ENCODE measurements around the gene ZNF787.
A peak's percentile ranks its signal among the peaks of the same experiment; 100 is the strongest.

ZNF787 gene

GRCh38 chr19:56084835-56085536 lies 36.1 kb downstream of the ZNF787 start:
- H3K9ac ChIP-seq (ENCODE audit: low read depth, low read length): peak overlapping the region; percentile 24; the same call in 1 of the 2 replicates
- H3K4me1 ChIP-seq (ENCODE audit: insufficient read depth, low read length): peaks cover 6% of the 10 kb centered on the region
- no peak overlapping the region; the same call in 1 of the 2 replicates for H3K27ac ChIP-seq (ENCODE audit: low read depth, low read length)
- 83% methylated on average over 18 of the region's 18 CpGs for WGBS
- 0 out of 2 replicates have a peak, but pooled peaks cover 3% of the 10 kb centered on the region for H3K27me3 ChIP-seq (ENCODE audit: insufficient read depth, low read length)
- H3K36me3 ChIP-seq (ENCODE audit: insufficient read depth, low read length): peaks cover 17% of the 10 kb centered on the region; the same call in 1 of the 2 replicates
- H3K9me3 ChIP-seq (ENCODE audit: insufficient read depth, low read depth, low read length): no peaks in the 10 kb centered on the region
- H3K4me3 ChIP-seq (ENCODE audit: low read length): no peak overlapping the region

GRCh38 chr19:56083668-56084067 lies 37.4 kb downstream of the ZNF787 start:
- H3K9me3 ChIP-seq (ENCODE audit: insufficient read depth, low read depth, low read length): no peaks in the 10 kb centered on the region
- 59% methylated on average over 5 of the region's 9 CpGs for WGBS
- no peak overlapping the region for H3K27ac ChIP-seq (ENCODE audit: low read depth, low read length)
- H3K9ac ChIP-seq (ENCODE audit: low read depth, low read length): no peak overlapping the region
- 0 out of 2 replicates have a peak, but pooled peaks cover 3% of the 10 kb centered on the region for H3K27me3 ChIP-seq (ENCODE audit: insufficient read depth, low read length)
- H3K4me3 ChIP-seq (ENCODE audit: low read length): no peak overlapping the region
- peaks cover 9% of the 10 kb centered on the region; the same call in 1 of the 2 replicates for H3K36me3 ChIP-seq (ENCODE audit: insufficient read depth, low read length)
- peaks cover 6% of the 10 kb centered on the region for H3K4me1 ChIP-seq (ENCODE audit: insufficient read depth, low read length)

GRCh38 chr19:56080669-56081401 lies 40.3 kb downstream of the ZNF787 start:
- no peak overlapping the region for H3K9ac ChIP-seq (ENCODE audit: low read depth, low read length)
- H3K9me3 ChIP-seq (ENCODE audit: insufficient read depth, low read depth, low read length): no peaks in the 10 kb centered on the region
- 6% methylated on average over 36 of the region's 36 CpGs for WGBS
- peaks cover 6% of the 10 kb centered on the region for H3K4me1 ChIP-seq (ENCODE audit: insufficient read depth, low read length)
- H3K27ac ChIP-seq (ENCODE audit: low read depth, low read length): no peak overlapping the region
- H3K27me3 ChIP-seq (ENCODE audit: insufficient read depth, low read length): 0 out of 2 replicates have a peak, but pooled peaks cover 4% of the 10 kb centered on the region
- H3K4me3 ChIP-seq (ENCODE audit: low read length): peak overlapping the region; percentile 55
- H3K36me3 ChIP-seq (ENCODE audit: insufficient read depth, low read length): peaks cover 6% of the 10 kb centered on the region; the same call in 1 of the 2 replicates

GRCh38 chr19:56079609-56080008 lies 41.5 kb downstream of the ZNF787 start:
- Histone ChIP-seq H3K9me3 (ENCODE audit: insufficient read depth, low read depth, low read length) (no peaks in the 10 kb centered on the region), H3K9ac (ENCODE audit: low read depth, low read length) (no peak overlapping the region), H3K27ac (ENCODE audit: low read depth, low read length) (no peak overlapping the region), H3K4me3 (ENCODE audit: low read length) (no peak overlapping the region), H3K4me1 (ENCODE audit: insufficient read depth, low read length) (no peaks in the 10 kb centered on the region; the same call in 1 of the 2 replicates), H3K36me3 (ENCODE audit: insufficient read depth, low read length) (no peaks in the 10 kb centered on the region), H3K27me3 (ENCODE audit: insufficient read depth, low read length) (0 out of 2 replicates have a peak, but pooled peaks cover 4% of the 10 kb centered on the region)
- WGBS: 75% methylated on average over 6 of the region's 7 CpGs

GRCh38 chr19:56076498-56076897 lies 44.6 kb downstream of the ZNF787 start:
- no peaks in the 10 kb centered on the region for H3K36me3 ChIP-seq (ENCODE audit: insufficient read depth, low read length)
- H3K27ac ChIP-seq (ENCODE audit: low read depth, low read length): no peak overlapping the region
- H3K4me1 ChIP-seq (ENCODE audit: insufficient read depth, low read length): no peaks in the 10 kb centered on the region; the same call in 1 of the 2 replicates
- WGBS: 22% methylated on average over 5 of the region's 5 CpGs
- no peak overlapping the region for H3K9ac ChIP-seq (ENCODE audit: low read depth, low read length)
- no peak overlapping the region for H3K4me3 ChIP-seq (ENCODE audit: low read length)
- H3K27me3 ChIP-seq (ENCODE audit: insufficient read depth, low read length): peaks cover 2% of the 10 kb centered on the region; the same call in 1 of the 2 replicates
- no peaks in the 10 kb centered on the region for H3K9me3 ChIP-seq (ENCODE audit: insufficient read depth, low read depth, low read length)

- no peak overlapping the region for H3K4me3 ChIP-seq (ENCODE audit: low read length)
- H3K27ac ChIP-seq (ENCODE audit: low read depth, low read length): no peak overlapping the region
- no peaks in the 10 kb centered on the region for H3K36me3 ChIP-seq (ENCODE audit: insufficient read depth, low read length)
- H3K9ac ChIP-seq (ENCODE audit: low read depth, low read length): no peak overlapping the region
- 61% methylated on average over 4 of the region's 4 CpGs for WGBS
- no peaks in the 10 kb centered on the region; the same call in 1 of the 2 replicates for H3K27me3 ChIP-seq (ENCODE audit: insufficient read depth, low read length)
- no peaks in the 10 kb centered on the region for H3K4me1 ChIP-seq (ENCODE audit: insufficient read depth, low read length)
- H3K9me3 ChIP-seq (ENCODE audit: insufficient read depth, low read depth, low read length): no peaks in the 10 kb centered on the region
Measured at GRCh38 chr19:56071151-56071550, 49.9 kb downstream of the ZNF787 start.

GRCh38 chr19:56069642-56070041 lies 51.5 kb downstream of the ZNF787 start:
- WGBS: 80% methylated on average over 1 of the region's 3 CpGs
- Histone ChIP-seq H3K4me1 (ENCODE audit: insufficient read depth, low read length) (no peaks in the 10 kb centered on the region), H3K9me3 (ENCODE audit: insufficient read depth, low read depth, low read length) (0 out of 2 replicates have a peak, but pooled peaks cover 2% of the 10 kb centered on the region), H3K27me3 (ENCODE audit: insufficient read depth, low read length) (peaks cover 3% of the 10 kb centered on the region), H3K36me3 (ENCODE audit: insufficient read depth, low read length) (no peaks in the 10 kb centered on the region), H3K4me3 (ENCODE audit: low read length) (no peak overlapping the region), H3K9ac (ENCODE audit: low read depth, low read length) (no peak overlapping the region), H3K27ac (ENCODE audit: low read depth, low read length) (no peak overlapping the region)

GRCh38 chr19:56066152-56067023 lies 54.7 kb downstream of the ZNF787 start:
- WGBS: 11% methylated on average over 39 of the region's 39 CpGs
- H3K27ac ChIP-seq (ENCODE audit: low read depth, low read length): no peak overlapping the region
- no peaks in the 10 kb centered on the region for H3K36me3 ChIP-seq (ENCODE audit: insufficient read depth, low read length)
- H3K27me3 ChIP-seq (ENCODE audit: insufficient read depth, low read length): peaks cover 3% of the 10 kb centered on the region; the same call in 1 of the 2 replicates
- no peaks in the 10 kb centered on the region for H3K4me1 ChIP-seq (ENCODE audit: insufficient read depth, low read length)
- H3K9ac ChIP-seq (ENCODE audit: low read depth, low read length): no peak overlapping the region
- peak overlapping the region; percentile 46 for H3K4me3 ChIP-seq (ENCODE audit: low read length)
- peaks cover 15% of the 10 kb centered on the region for H3K9me3 ChIP-seq (ENCODE audit: insufficient read depth, low read depth, low read length)

GRCh38 chr19:56053596-56053995 lies 67.5 kb downstream of the ZNF787 start:
- H3K4me3 ChIP-seq (ENCODE audit: low read length): no peak overlapping the region
- H3K36me3 ChIP-seq (ENCODE audit: insufficient read depth, low read length): no peaks in the 10 kb centered on the region
- WGBS: 93% methylated on average over 18 of the region's 18 CpGs
- no peak overlapping the region for H3K27ac ChIP-seq (ENCODE audit: low read depth, low read length)
- H3K27me3 ChIP-seq (ENCODE audit: insufficient read depth, low read length): no peaks in the 10 kb centered on the region
- peaks cover 70% of the 10 kb centered on the region for H3K9me3 ChIP-seq (ENCODE audit: insufficient read depth, low read depth, low read length)
- H3K4me1 ChIP-seq (ENCODE audit: insufficient read depth, low read length): no peaks in the 10 kb centered on the region
- H3K9ac ChIP-seq (ENCODE audit: low read depth, low read length): no peak overlapping the region
